SK-N-SH (cell line): ENCODE results near the gene SMIM5. TPM values are rescaled to one million over a fixed set of nuclear protein-coding genes. Genes with fewer than 3 reads are reported as not detected.

Experiments
- CTCF ChIA-PET: fragments of 300-600, 350-600 bp; formaldehyde crosslinking; extraction: SDS; loops from one replicate; lab custom pipeline; 2021; lab: Yijun Ruan, JAX
- POLR2A ChIA-PET: fragments of 350-600 bp; sonication (Branson Sonifier 250); formaldehyde crosslinking; extraction: SDS; loops from one replicate; lab custom pipeline; 2020; ENCODE audit warnings: antibody characterized with exemption, inconsistent platforms; lab: Yijun Ruan, JAX
- DNase-seq: peaks from one replicate; pipeline ENCODE4 v3.0.0; 2012
- H2AFZ ChIP-seq: fragments of 200-600 bp; sonication (generic); 2 replicates; pipeline ENCODE4 v1.8.1; 2016; ENCODE audit warnings: antibody characterized with exemption, mild to moderate bottlenecking, low read depth
- H3F3A ChIP-seq: fragments of 200-600 bp; sonication (generic); replicated peaks from 2 replicates; pipeline ENCODE3; 2016; ENCODE audit warnings: antibody characterized with exemption, mild to moderate bottlenecking; ENCODE audit not compliant: insufficient read depth
- H3K27ac ChIP-seq, 2 experiments: fragments of 200-500 bp in 1 of 2; fragments of 200-600 bp in 1 of 2; sonication (Bioruptor generic) in 1 of 2; sonication (generic), shearing (Covaris generic) in 1 of 2; 2 replicates each; pipeline versions ENCODE4 v1.5.1 to v1.6.1; 2014 to 2016; ENCODE audit warnings: low read depth in 2 of 2, inconsistent platforms in 1 of 2, low read length in 1 of 2, mild to moderate bottlenecking in 1 of 2, mixed read lengths in 1 of 2
- H3K27me3 ChIP-seq: fragments of 200-600 bp; sonication (generic), shearing (Covaris generic); 2 replicates; pipeline ENCODE4 v1.6.1; 2016; ENCODE audit warnings: mixed run types; ENCODE audit not compliant: insufficient read depth
- H3K36me3 ChIP-seq, 2 experiments: fragments of 200-500 bp in 1 of 2; fragments of 200-600 bp in 1 of 2; sonication (Bioruptor generic) in 1 of 2; sonication (generic) in 1 of 2; replicated peaks in 1 of 2; 2 replicates each; pipeline versions ENCODE3 to v1.5.1; 2014 to 2016; ENCODE audit warnings: low read length in 1 of 2, mild to moderate bottlenecking in 1 of 2; ENCODE audit not compliant: insufficient read depth in 2 of 2, control insufficient read depth in 1 of 2
- H3K4me1 ChIP-seq, 2 experiments: fragments of 200-500 bp in 1 of 2; fragments of 200-600 bp in 1 of 2; sonication (Bioruptor generic) in 1 of 2; sonication (generic), shearing (Covaris generic) in 1 of 2; 2 replicates each; pipeline versions ENCODE4 v1.5.1 to v1.6.1; 2014 to 2016; ENCODE audit warnings: low read depth in 1 of 2, low read length in 1 of 2, mixed run types in 1 of 2; ENCODE audit not compliant: insufficient read depth in 2 of 2, control insufficient read depth in 1 of 2
- H3K4me2 ChIP-seq: fragments of 200-600 bp; sonication (generic), shearing (Covaris generic); 2 replicates; pipeline ENCODE4 v1.6.1; 2017; ENCODE audit warnings: mixed run types
- H3K4me3 ChIP-seq, 2 experiments: fragments of 200-500 bp in 1 of 2; fragments of 200-600 bp in 1 of 2; sonication (Bioruptor generic) in 1 of 2; sonication (generic), shearing (Covaris generic) in 1 of 2; 2 replicates each; pipeline versions ENCODE4 v1.5.1 to v1.8.1; 2014 to 2016; ENCODE audit warnings: low read depth in 2 of 2, inconsistent platforms in 1 of 2, low read length in 1 of 2, mild to moderate bottlenecking in 1 of 2, mixed read lengths in 1 of 2, moderate library complexity in 1 of 2
- H3K79me2 ChIP-seq: fragments of 200-600 bp; sonication (generic); 2 replicates; pipeline ENCODE4 v1.8.1; 2017; ENCODE audit warnings: mild to moderate bottlenecking; ENCODE audit not compliant: insufficient read depth
- H3K9ac ChIP-seq: fragments of 200-600 bp; sonication (generic); 2 replicates; pipeline ENCODE4 v1.6.1; 2017; ENCODE audit warnings: mixed run types
- H3K9me2 ChIP-seq: fragments of 200-600 bp; sonication (generic); 2 replicates; pipeline ENCODE4 v1.6.1; 2017; ENCODE audit warnings: mixed run types
- H3K9me3 ChIP-seq: fragments of 200-600 bp; sonication (generic); 2 replicates; pipeline ENCODE4 v1.6.1; 2017; ENCODE audit warnings: mixed run types, mild to moderate bottlenecking, moderate library complexity
- H4K20me1 ChIP-seq: fragments of 200-600 bp; sonication (generic); 2 replicates; pipeline ENCODE4 v1.6.1; 2017; ENCODE audit warnings: mild to moderate bottlenecking, mixed run types; ENCODE audit not compliant: insufficient read depth
- ELF1 ChIP-seq: IDR thresholded peaks from 2 replicates; pipeline ENCODE4 v1.4.0; 2012
- EZH2phosphoT487 ChIP-seq: fragments of 200-600 bp; sonication (generic); IDR thresholded peaks from 2 replicates; pipeline ENCODE4 v1.6.1; 2017; ENCODE audit warnings: low read depth, mixed run types, mild to moderate bottlenecking, antibody characterized with exemption, moderate library complexity, borderline replicate concordance
- FOXM1 ChIP-seq: IDR thresholded peaks from 2 replicates; pipeline ENCODE4 v1.4.0; 2012; ENCODE audit warnings: low read depth, mild to moderate bottlenecking
- GATA2 ChIP-seq: sonication (generic); formaldehyde crosslinking; IDR thresholded peaks from 2 replicates; pipeline ENCODE4 v1.5.0; 2020; ENCODE audit warnings: mild to moderate bottlenecking, missing genetic modification reagents
- NRF1 ChIP-seq: IDR thresholded peaks from 2 replicates; pipeline ENCODE4 v1.6.1; 2012; ENCODE audit warnings: low read depth, mild to moderate bottlenecking, low read length
- POLR2AphosphoS5 ChIP-seq: IDR thresholded peaks from 2 replicates; pipeline ENCODE4 v1.6.1; 2012; ENCODE audit warnings: low read depth, low read length
- RAD21 ChIP-seq: IDR thresholded peaks from 2 replicates; pipeline ENCODE4 v1.6.1; 2012; ENCODE audit warnings: mild to moderate bottlenecking, low read length
- REST ChIP-seq: IDR thresholded peaks from 2 replicates; pipeline ENCODE4 v1.6.1; 2012; ENCODE audit warnings: mild to moderate bottlenecking, low read depth, low read length, moderate library complexity
- RFX5 ChIP-seq: IDR thresholded peaks from 2 replicates; pipeline ENCODE4 v1.6.1; 2012; ENCODE audit warnings: mild to moderate bottlenecking, improper control_type of control experiment, low read length
- RXRA ChIP-seq: IDR thresholded peaks from 2 replicates; pipeline ENCODE4 v1.4.0; 2012; ENCODE audit warnings: low read depth, mild to moderate bottlenecking, borderline replicate concordance
- SMC3 ChIP-seq: IDR thresholded peaks from 2 replicates; pipeline ENCODE4 v1.6.1; 2012; ENCODE audit warnings: low read depth, low read length, improper control_type of control experiment
- TCF12 ChIP-seq: IDR thresholded peaks from 2 replicates; pipeline ENCODE4 v1.4.0; 2012
- TEAD4 ChIP-seq: IDR thresholded peaks from 2 replicates; pipeline ENCODE4 v1.4.0; 2012; ENCODE audit warnings: mild to moderate bottlenecking, borderline replicate concordance; ENCODE audit not compliant: insufficient read depth
- ZBTB33 ChIP-seq: IDR thresholded peaks from 2 replicates; pipeline ENCODE4 v1.4.0; 2012; ENCODE audit warnings: low read depth, borderline replicate concordance
- WGBS: methylation state at CpG from one replicate; pipeline ENCODE4 v1.1.6; 2017; ENCODE audit warnings: low lambda C conversion rate; 5-methylcytosine and 5-hydroxymethylcytosine counted together
- polyA plus RNA-seq, 3 experiments: library from polyadenylated mRNA; depleted of rRNA; stranded (reverse); fragments of >200 nt; gene quantifications; 2 replicates each; pipeline ENCODE4 v1.2.3, GENCODE V29; 2012
- TF ChIP-seq, protein P1 (sequence below): IDR thresholded peaks from 2 replicates; pipeline ENCODE4 v1.4.0; 2012; ENCODE audit warnings: low read depth

SMIM5 gene
- polyA plus RNA-seq, 1 of the 3 experiments (the other 2 are of a cell fraction), result 0.02 TPM

DNA sequence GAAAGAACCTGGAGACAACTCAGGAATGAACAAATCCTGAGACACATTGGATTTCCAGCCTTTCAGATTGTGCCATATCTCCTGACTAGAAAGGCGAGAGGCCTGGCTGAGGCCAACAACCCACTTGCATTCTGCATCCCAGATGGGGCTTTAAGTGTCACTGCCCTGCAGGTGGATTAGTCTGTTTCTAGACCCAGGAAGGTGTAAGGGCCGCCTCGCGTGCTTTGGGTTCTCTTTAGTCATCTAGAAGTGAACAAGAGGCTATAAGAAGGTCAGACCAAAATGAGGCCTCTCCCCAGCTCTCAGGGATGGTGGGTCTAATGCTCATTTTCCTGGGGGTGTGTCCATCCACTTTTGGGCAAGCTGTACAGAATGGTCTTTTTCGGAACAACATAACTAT is 38.8 kb downstream of the SMIM5 start:
- Histone ChIP-seq H3K4me1 (peaks cover 5 to 8% of the 10 kb centered on the region in 2 experiments; a peak in 3 of 4 replicates), H3K79me2 (peaks cover 100% of the 10 kb centered on the region), H3K4me3 (no peak overlapping the region), H3K27ac (no peak overlapping the region), H3K9me3 (no peaks in the 10 kb centered on the region), H4K20me1 (no peaks in the 10 kb centered on the region), H2AFZ (no peak overlapping the region), H3K4me2 (no peak overlapping the region), H3K36me3 (peaks cover 56 to 79% of the 10 kb centered on the region in 2 experiments), H3K27me3 (no peaks in the 10 kb centered on the region), H3F3A (peaks cover 29% of the 10 kb centered on the region), H3K9ac (no peak overlapping the region), H3K9me2 (no peaks in the 10 kb centered on the region)
- ChIA-PET POLR2A (no interaction called here), CTCF (interaction anchor here (0.9 to 7.5 kb wide), 14 partner anchors 9 to 749 kb away, joined by 3 to 297 read pairs (median 8); partner anchors contain the start of genes GALK1, SMIM5 and USH1G)
- TF ChIP-seq GATA2 (CRISPR knock-in tag) (no peak), POLR2AphosphoS5 (no peak), ZBTB33 (no peak)
- WGBS, result 96% methylated on average over 5 of the region's 5 CpGs
- DNase-seq, result no peak

- H3K4me1 ChIP-seq, result peaks cover under 1% of the 10 kb centered on the region in 2 experiments; a peak in 3 of 4 replicates
- H3K36me3 ChIP-seq, result peaks cover 65 to 80% of the 10 kb centered on the region in 2 experiments
- peaks cover 29% of the 10 kb centered on the region for H3F3A ChIP-seq
- H3K9me2 ChIP-seq, result no peaks in the 10 kb centered on the region
- no peaks in the 10 kb centered on the region for H4K20me1 ChIP-seq
- no peak for DNase-seq
- no peak overlapping the region for H3K9ac ChIP-seq
- H3K9me3 ChIP-seq, result no peaks in the 10 kb centered on the region
- H3K4me3 ChIP-seq, result no peak overlapping the region
- H3K4me2 ChIP-seq, result no peak overlapping the region
- peaks cover 100% of the 10 kb centered on the region for H3K79me2 ChIP-seq
- 88% methylated on average over 4 of the region's 4 CpGs for WGBS
- POLR2A ChIA-PET, result interaction anchor here (0.6 to 1.0 kb wide), 2 partner anchors 80 to 307 kb away, joined by 3 to 4 read pairs; no protein-coding TSS in a partner anchor
- CTCF ChIA-PET, result interaction anchor here (0.7 to 7.5 kb wide), 12 partner anchors 12 to 80 kb away, joined by 3 to 297 read pairs (median 14); partner anchors contain the start of genes ITGB4 and SMIM5
- H2AFZ ChIP-seq, result no peak overlapping the region
- no peak overlapping the region for H3K27ac ChIP-seq
- no peaks in the 10 kb centered on the region for H3K27me3 ChIP-seq
- TF ChIP-seq ELF1 (no peak), EZH2phosphoT487 (no peak)
- TF ChIP-seq, all 33 proteins: peak for 0
These were observed 40.3 kb downstream of the SMIM5 start for GRCh38 chr17:75673487-75673886.

DNA sequence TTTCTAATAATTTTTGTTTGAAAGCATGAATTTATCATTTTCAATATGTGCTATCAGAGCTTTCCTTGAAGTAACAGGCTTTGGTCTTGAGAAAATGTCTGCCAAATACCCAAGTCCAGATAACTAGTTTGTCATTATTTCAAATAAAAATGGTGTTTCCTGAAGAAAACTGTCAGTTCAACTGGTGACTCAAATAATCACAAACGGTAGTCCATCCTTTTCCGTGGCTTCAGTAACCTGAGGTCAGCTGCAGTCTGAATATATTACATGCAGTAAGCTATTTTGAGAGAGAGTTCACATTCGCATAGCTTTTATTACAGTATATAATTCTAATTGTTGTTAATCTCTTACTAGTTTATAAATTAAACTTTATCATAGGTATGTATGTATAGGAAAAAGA is 43.2 kb downstream of the SMIM5 start:
- Histone ChIP-seq H3K4me2 (no peak overlapping the region), H3K4me1 (peaks cover 0 to 15% of the 10 kb centered on the region in 2 experiments; a peak in 2 of 4 replicates), H3K9me2 (no peaks in the 10 kb centered on the region), H2AFZ (no peak overlapping the region), H4K20me1 (0 out of 2 replicates have a peak, but pooled peaks cover 1% of the 10 kb centered on the region), H3K4me3 (no peak overlapping the region), H3K27ac (no peak overlapping the region), H3K79me2 (peaks cover 96% of the 10 kb centered on the region), H3K36me3 (peaks cover 52 to 58% of the 10 kb centered on the region in 2 experiments), H3K9ac (no peak overlapping the region), H3K9me3 (no peaks in the 10 kb centered on the region), H3F3A (peaks cover 45% of the 10 kb centered on the region), H3K27me3 (no peaks in the 10 kb centered on the region)
- WGBS, result 80% methylated on average over 3 of the region's 3 CpGs
- ChIA-PET CTCF (interaction anchor here (0.8 to 7.5 kb wide), 9 partner anchors 9 to 77 kb away, joined by 3 to 297 read pairs (median 7); partner anchors contain the start of genes RECQL5 and SAP30BP), POLR2A (interaction anchor here (1.3 kb wide), 1 partner anchor 71 kb away, joined by 4 read pairs; no protein-coding TSS in a partner anchor)
- no peak for DNase-seq
- no peak for TF ChIP-seq RFX5
- no peak for TF ChIP-seq TCF12
- no peak for TF ChIP-seq TEAD4
- no peak for TF ChIP-seq FOXM1
- TF ChIP-seq, protein P1, sequence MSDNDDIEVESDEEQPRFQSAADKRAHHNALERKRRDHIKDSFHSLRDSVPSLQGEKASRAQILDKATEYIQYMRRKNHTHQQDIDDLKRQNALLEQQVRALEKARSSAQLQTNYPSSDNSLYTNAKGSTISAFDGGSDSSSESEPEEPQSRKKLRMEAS, result no peak
- TF ChIP-seq NRF1, result no peak
- no peak for TF ChIP-seq REST
- no peak for TF ChIP-seq RAD21
- no peak for TF ChIP-seq RXRA
- TF ChIP-seq EZH2phosphoT487, result no peak
- TF ChIP-seq SMC3, result no peak
